Measurements from ENCODE around the gene RUFY4.

DNA sequence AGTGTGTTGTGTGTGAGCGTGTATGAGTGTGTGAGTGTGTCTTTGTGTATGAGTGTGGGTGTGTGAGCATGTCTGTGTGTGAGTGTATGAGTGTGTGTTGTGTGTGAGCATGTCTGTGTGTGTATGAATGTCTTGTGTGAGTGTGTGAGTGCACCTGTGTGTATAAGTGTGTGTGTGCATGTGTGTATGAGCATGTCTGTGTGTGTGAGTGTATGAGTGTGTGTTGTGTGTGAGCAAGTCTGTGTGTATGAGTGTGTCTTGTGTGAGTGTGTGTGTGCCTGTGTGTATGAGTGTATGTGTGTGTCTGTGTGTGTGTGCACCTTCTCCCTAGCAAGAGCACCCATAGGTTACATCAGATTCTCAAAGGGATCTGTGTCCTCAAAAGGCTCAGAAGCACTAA, 37.8 kb upstream of the RUFY4 start:
- no peak for TF ChIP-seq EZH2 (IDR thresholded peaks at IDR 0.05; ENCODE audit: low read length, missing control alignments)
- TF ChIP-seq CTCF (conservative IDR thresholded peaks at IDR 0.05 in 1 of 2, IDR thresholded peaks at IDR 0.05 in 1 of 2; ENCODE audit: low read depth in 1 of 2, low read length in 2 of 2), result no peak
